A673 (cell line): Measurements from ENCODE around the gene SNCAIP. TPM values are rescaled to one million over a fixed set of nuclear protein-coding genes. Genes with fewer than 3 reads are reported as not detected.

Experiments used
- BruUV-seq: library from RNA; stranded (reverse); fragments of 400-500 nt; replicated peaks from 2 replicates; lab custom pipeline; 2021; lab: Mats Ljungman, UMichigan
- CTCF ChIA-PET: fragments of 300-600 bp; sonication (Branson Sonifier 250); formaldehyde crosslinking; loops from one replicate; lab custom pipeline; 2022; ENCODE audit warnings: antibody characterized with exemption; lab: Charles Lee
- POLR2A ChIA-PET: fragments of 300-600 bp; sonication (Branson Sonifier 250); formaldehyde crosslinking; loops from one replicate; lab custom pipeline; 2022; ENCODE audit warnings: antibody characterized with exemption; ENCODE audit not compliant: low non-redundant PET; lab: Charles Lee
- DNase-seq: peaks from one replicate; pipeline ENCODE4 v3.0.0-alpha.2; 2015; ENCODE audit warnings: low spot score
- H3K27ac ChIP-seq: fragments of 200-600 bp; sonication (generic); 2 replicates; pipeline ENCODE4 v1.5.1; 2016; ENCODE audit warnings: mixed run types, low read depth, mild to moderate bottlenecking, mixed read lengths, antibody characterized with exemption, low read length; ENCODE audit not compliant: poor library complexity, severe bottlenecking
- H3K27me3 ChIP-seq: fragments of 200-600 bp; sonication (generic); replicated peaks from 2 replicates; pipeline ENCODE4 v1.6.1; 2017; ENCODE audit warnings: mixed run types, low read depth, mild to moderate bottlenecking, mixed read lengths, antibody characterized with exemption, low read length; ENCODE audit not compliant: insufficient read depth, poor library complexity
- H3K36me3 ChIP-seq: fragments of 200-600 bp; sonication (generic); 2 replicates; pipeline ENCODE4 v1.6.1; 2016; ENCODE audit warnings: mixed run types, mild to moderate bottlenecking, mixed read lengths, antibody characterized with exemption, low read length; ENCODE audit not compliant: insufficient read depth, poor library complexity, severe bottlenecking
- H3K4me1 ChIP-seq: fragments of 200-600 bp; sonication (generic); 2 replicates; pipeline ENCODE4 v1.6.1; 2017; ENCODE audit warnings: mixed run types, mild to moderate bottlenecking, mixed read lengths, antibody characterized with exemption, low read length; ENCODE audit not compliant: insufficient read depth, poor library complexity, severe bottlenecking
- H3K4me3 ChIP-seq: fragments of 200-600 bp; sonication (generic); 2 replicates; pipeline ENCODE4 v1.5.1; 2016; ENCODE audit warnings: low read depth, mixed run types, mild to moderate bottlenecking, mixed read lengths, low read length; ENCODE audit not compliant: poor library complexity, severe bottlenecking
- H3K9me3 ChIP-seq: fragments of 200-600 bp; sonication (generic); 2 replicates; pipeline ENCODE4 v1.6.1; 2016; ENCODE audit warnings: mixed run types, low read depth, mild to moderate bottlenecking, mixed read lengths, antibody characterized with exemption, low read length; ENCODE audit not compliant: poor library complexity, severe bottlenecking
- EZH2 ChIP-seq: fragments of 200-600 bp; sonication (generic); IDR thresholded peaks from 2 replicates; pipeline ENCODE4 v1.6.1; 2017; ENCODE audit warnings: borderline replicate concordance, low read depth, mild to moderate bottlenecking, mixed read lengths, antibody characterized with exemption, low read length; ENCODE audit not compliant: poor library complexity, severe bottlenecking
- intact Hi-C: fragments of 100-400 bp; cut with micrococcal nuclease; formaldehyde crosslinking; loops from one replicate; pipeline ENCODE4 v1.10.0; 2022; ENCODE audit not compliant: unreplicated experiment
- total RNA-seq: library from RNA; stranded (reverse); gene quantifications from 2 replicates; pipeline ENCODE4 v1.2.3, GENCODE V29; 2021
- TF ChIP-seq, protein P1 (sequence below): fragments of 300-800, 200-600 bp; sonication (generic); conservative IDR thresholded peaks from 2 replicates; pipeline ENCODE4 v1.5.1; 2017; ENCODE audit warnings: low read depth, mild to moderate bottlenecking, antibody characterized with exemption, low read length, moderate library complexity, mixed read lengths

The SNCAIP gene
- total RNA-seq, 1 experiment from 2014 or later = not detected

DNA sequence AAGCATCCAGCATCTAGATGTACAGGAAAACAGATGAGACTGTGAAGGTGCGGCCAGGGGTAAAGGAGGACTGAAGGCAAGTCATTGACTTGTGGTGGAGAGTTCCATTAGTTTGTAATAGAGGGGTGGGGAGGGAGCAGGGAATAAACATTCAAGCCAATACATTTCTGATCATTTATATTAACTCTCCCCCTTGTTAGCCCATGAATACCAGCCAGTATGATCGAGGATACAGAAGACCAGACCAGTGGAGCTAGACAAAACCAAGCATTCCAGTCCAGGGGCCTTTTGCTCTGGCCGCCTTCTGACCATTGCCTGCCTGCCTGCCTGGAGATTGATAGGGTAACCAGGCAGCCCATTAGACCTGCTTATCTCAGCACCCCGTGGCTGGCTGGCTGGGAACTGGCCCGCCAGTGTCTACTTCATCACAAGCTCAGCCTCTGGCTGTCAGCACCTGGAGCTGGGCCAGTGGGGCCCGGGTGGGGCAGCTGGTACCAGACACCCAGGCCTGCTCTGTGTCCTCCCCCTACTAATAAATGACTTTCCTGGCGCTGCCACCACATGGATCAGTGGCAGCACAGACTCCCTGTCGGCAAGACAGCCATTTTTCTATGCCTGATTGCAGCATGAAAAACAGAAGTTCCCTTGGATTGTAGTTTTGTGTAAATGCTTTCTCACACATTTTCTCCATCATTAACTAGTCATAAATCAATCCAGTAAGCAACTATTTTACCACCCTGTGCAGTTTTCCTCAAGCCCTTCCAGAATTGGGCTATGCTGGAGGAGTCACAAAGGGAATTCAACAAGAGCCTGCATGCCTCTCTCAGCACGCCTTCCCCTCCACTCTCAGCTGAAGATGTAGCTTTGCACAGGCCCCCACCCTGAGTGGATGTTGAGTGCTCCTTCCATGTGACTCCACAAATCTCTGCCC lies 181.3 kb downstream of the SNCAIP start:
- no peak overlapping the region for H3K27ac ChIP-seq
- intact Hi-C loops = loop anchor here (5.0 kb wide), 1 partner anchor 296 kb away; no protein-coding TSS in a partner anchor
- no peak overlapping the region for H3K4me3 ChIP-seq
- H3K9me3 ChIP-seq = no peaks in the 10 kb centered on the region
- TF ChIP-seq, protein P1, sequence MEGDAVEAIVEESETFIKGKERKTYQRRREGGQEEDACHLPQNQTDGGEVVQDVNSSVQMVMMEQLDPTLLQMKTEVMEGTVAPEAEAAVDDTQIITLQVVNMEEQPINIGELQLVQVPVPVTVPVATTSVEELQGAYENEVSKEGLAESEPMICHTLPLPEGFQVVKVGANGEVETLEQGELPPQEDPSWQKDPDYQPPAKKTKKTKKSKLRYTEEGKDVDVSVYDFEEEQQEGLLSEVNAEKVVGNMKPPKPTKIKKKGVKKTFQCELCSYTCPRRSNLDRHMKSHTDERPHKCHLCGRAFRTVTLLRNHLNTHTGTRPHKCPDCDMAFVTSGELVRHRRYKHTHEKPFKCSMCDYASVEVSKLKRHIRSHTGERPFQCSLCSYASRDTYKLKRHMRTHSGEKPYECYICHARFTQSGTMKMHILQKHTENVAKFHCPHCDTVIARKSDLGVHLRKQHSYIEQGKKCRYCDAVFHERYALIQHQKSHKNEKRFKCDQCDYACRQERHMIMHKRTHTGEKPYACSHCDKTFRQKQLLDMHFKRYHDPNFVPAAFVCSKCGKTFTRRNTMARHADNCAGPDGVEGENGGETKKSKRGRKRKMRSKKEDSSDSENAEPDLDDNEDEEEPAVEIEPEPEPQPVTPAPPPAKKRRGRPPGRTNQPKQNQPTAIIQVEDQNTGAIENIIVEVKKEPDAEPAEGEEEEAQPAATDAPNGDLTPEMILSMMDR = no peak
- no peak for TF ChIP-seq EZH2
- no peaks in the 10 kb centered on the region for H3K4me1 ChIP-seq
- ChIA-PET CTCF (interaction anchor here (0.6 kb wide), 1 partner anchor 810 kb away, joined by 5 read pairs; no protein-coding TSS in a partner anchor), POLR2A (no interaction called here)
- no peaks in the 10 kb centered on the region for H3K36me3 ChIP-seq
- no peaks in the 10 kb centered on the region for H3K27me3 ChIP-seq
- no TSS peak for BruUV-seq
- peak; percentile 10 for DNase-seq

GRCh38 chr5:122494109-122494508 lies 182.1 kb downstream of the SNCAIP start:
- Histone ChIP-seq H3K36me3 (no peaks in the 10 kb centered on the region), H3K9me3 (no peaks in the 10 kb centered on the region), H3K4me3 (no peak overlapping the region), H3K4me1 (no peaks in the 10 kb centered on the region), H3K27ac (no peak overlapping the region), H3K27me3 (no peaks in the 10 kb centered on the region)
- DNase-seq = no peak
- POLR2A ChIA-PET = no interaction called here
- no TSS peak for BruUV-seq
- intact Hi-C loops = loop anchor here (5.0 kb wide), 1 partner anchor 297 kb away; no protein-coding TSS in a partner anchor
- TF ChIP-seq EZH2 = no peak
- TF ChIP-seq, protein P1 = no peak
- CTCF ChIA-PET = no interaction called here

GRCh38 chr5:122498163-122498562 lies 186.1 kb downstream of the SNCAIP start:
- H3K27me3 ChIP-seq = no peaks in the 10 kb centered on the region
- no peak overlapping the region for H3K4me3 ChIP-seq
- CTCF ChIA-PET = no interaction called here
- intact Hi-C loops = no loop called here
- H3K9me3 ChIP-seq = no peaks in the 10 kb centered on the region
- H3K4me1 ChIP-seq = no peaks in the 10 kb centered on the region
- no TSS peak for BruUV-seq
- TF ChIP-seq EZH2 = no peak
- TF ChIP-seq, protein P1 = 0 out of 2 replicates have a peak, but pooled peaks have one; percentile 23
- POLR2A ChIA-PET = no interaction called here
- no peaks in the 10 kb centered on the region for H3K36me3 ChIP-seq
- peak; percentile 4 for DNase-seq
- H3K27ac ChIP-seq = no peak overlapping the region
